ENCODE results near the gene TRAF6. TPM values are rescaled to one million over a fixed set of nuclear protein-coding genes. Genes with fewer than 3 reads are reported as not detected.

Gene TRAF6
- total RNA-seq, 2 donors from 2014 or later: 10.0 to 10.7 TPM

GRCh38 chr11:36447514-36447913 lies 62.6 kb downstream of the TRAF6 start:
- Histone ChIP-seq H3K36me3 (no peaks in the 10 kb centered on the region), H3K4me3 (no peak overlapping the region), H3K4me1 (peaks cover 0 to 16% of the 10 kb centered on the region in 2 donors), H3K9me3 (no peaks in the 10 kb centered on the region), H3K27ac (no peak overlapping the region), H3K27me3 (no peaks in the 10 kb centered on the region)
- DNase-seq (ENCODE audit: low spot score): no peak
- no peak for TF ChIP-seq CTCF (IDR thresholded peaks at IDR 0.05)

- Histone ChIP-seq H3K4me3 (no peak overlapping the region), H3K4me1 (peaks cover 0 to 16% of the 10 kb centered on the region in 2 donors), H3K9me3 (no peaks in the 10 kb centered on the region), H3K27me3 (no peaks in the 10 kb centered on the region), H3K27ac (no peak overlapping the region), H3K36me3 (no peaks in the 10 kb centered on the region)
- DNase-seq (ENCODE audit: low spot score): no peak
- no peak for TF ChIP-seq CTCF (IDR thresholded peaks at IDR 0.05)
Measured at GRCh38 chr11:36446135-36446534, 63.9 kb downstream of the TRAF6 start.

GRCh38 chr11:36443661-36444060 lies 66.4 kb downstream of the TRAF6 start:
- no peaks in the 10 kb centered on the region for H3K4me1 ChIP-seq
- H3K9me3 ChIP-seq: no peaks in the 10 kb centered on the region
- no peak for TF ChIP-seq CTCF (IDR thresholded peaks at IDR 0.05)
- H3K36me3 ChIP-seq: no peaks in the 10 kb centered on the region
- H3K27ac ChIP-seq: no peak overlapping the region
- no peak overlapping the region for H3K4me3 ChIP-seq
- DNase-seq (ENCODE audit: low spot score): no peak
- no peaks in the 10 kb centered on the region for H3K27me3 ChIP-seq

- Histone ChIP-seq H3K4me3 (no peak overlapping the region), H3K9me3 (no peaks in the 10 kb centered on the region), H3K4me1 (no peaks in the 10 kb centered on the region), H3K36me3 (no peaks in the 10 kb centered on the region), H3K27me3 (no peaks in the 10 kb centered on the region), H3K27ac (no peak overlapping the region)
- no peak for DNase-seq (ENCODE audit: low spot score)
- no peak for TF ChIP-seq CTCF (IDR thresholded peaks at IDR 0.05)
Measured at GRCh38 chr11:36441610-36442208, 68.4 kb downstream of the TRAF6 start.

- H3K27me3 ChIP-seq: no peaks in the 10 kb centered on the region
- H3K4me1 ChIP-seq: no peaks in the 10 kb centered on the region
- no peak for DNase-seq (ENCODE audit: low spot score)
- no peaks in the 10 kb centered on the region for H3K36me3 ChIP-seq
- H3K9me3 ChIP-seq: no peaks in the 10 kb centered on the region
- no peak overlapping the region for H3K4me3 ChIP-seq
- TF ChIP-seq CTCF (IDR thresholded peaks at IDR 0.05): no peak
- no peak overlapping the region for H3K27ac ChIP-seq
Measured at GRCh38 chr11:36438126-36438525, 71.9 kb downstream of the TRAF6 start.

- no peaks in the 10 kb centered on the region for H3K36me3 ChIP-seq
Measured at GRCh38 chr11:36437413-36437812, 72.7 kb downstream of the TRAF6 start.

More at GRCh38 chr11:36437413-36437812, 72.7 kb downstream of the TRAF6 start:
- no peak for TF ChIP-seq CTCF (IDR thresholded peaks at IDR 0.05)
- Histone ChIP-seq H3K27me3 (no peaks in the 10 kb centered on the region), H3K9me3 (no peaks in the 10 kb centered on the region), H3K27ac (no peak overlapping the region), H3K4me3 (no peak overlapping the region), H3K4me1 (no peaks in the 10 kb centered on the region)
- no peak for DNase-seq (ENCODE audit: low spot score)
